ENCODE data around the gene ATP5PB. TPM values are rescaled to one million over a fixed set of nuclear protein-coding genes. Genes with fewer than 3 reads are reported as not detected.

Gene ATP5PB
- total RNA-seq, 6 experiments from 2014 or later, result 128 to 152 (median 148) TPM

GRCh38 chr1:111509997-111510375 is 60.7 kb downstream of the ATP5PB start:
- Histone ChIP-seq H3K4me1 (peaks cover 0 to 18% (median 14%) of the 10 kb centered on the region in 4 donors), H3K27ac (peak overlapping the region in 2 of 3 donors; percentile 5 to 75), H3K36me3 (no peaks in the 10 kb centered on the region), H3K9me3 (no peaks in the 10 kb centered on the region), H3K4me3 (no peak overlapping the region), H3K27me3 (no peaks in the 10 kb centered on the region)
- DNase-seq, result peak in 2 of 3 donors; percentile 33 to 69
- TF ChIP-seq, protein P1, sequence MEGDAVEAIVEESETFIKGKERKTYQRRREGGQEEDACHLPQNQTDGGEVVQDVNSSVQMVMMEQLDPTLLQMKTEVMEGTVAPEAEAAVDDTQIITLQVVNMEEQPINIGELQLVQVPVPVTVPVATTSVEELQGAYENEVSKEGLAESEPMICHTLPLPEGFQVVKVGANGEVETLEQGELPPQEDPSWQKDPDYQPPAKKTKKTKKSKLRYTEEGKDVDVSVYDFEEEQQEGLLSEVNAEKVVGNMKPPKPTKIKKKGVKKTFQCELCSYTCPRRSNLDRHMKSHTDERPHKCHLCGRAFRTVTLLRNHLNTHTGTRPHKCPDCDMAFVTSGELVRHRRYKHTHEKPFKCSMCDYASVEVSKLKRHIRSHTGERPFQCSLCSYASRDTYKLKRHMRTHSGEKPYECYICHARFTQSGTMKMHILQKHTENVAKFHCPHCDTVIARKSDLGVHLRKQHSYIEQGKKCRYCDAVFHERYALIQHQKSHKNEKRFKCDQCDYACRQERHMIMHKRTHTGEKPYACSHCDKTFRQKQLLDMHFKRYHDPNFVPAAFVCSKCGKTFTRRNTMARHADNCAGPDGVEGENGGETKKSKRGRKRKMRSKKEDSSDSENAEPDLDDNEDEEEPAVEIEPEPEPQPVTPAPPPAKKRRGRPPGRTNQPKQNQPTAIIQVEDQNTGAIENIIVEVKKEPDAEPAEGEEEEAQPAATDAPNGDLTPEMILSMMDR (IDR thresholded peaks at IDR 0.05), result no peak
- no peak for TF ChIP-seq POLR2A (IDR thresholded peaks at IDR 0.05)
- WGBS (ENCODE audit: insufficient coverage, low coverage, low lambda C conversion rate, missing lambda C conversion rate), result 13% methylated on average over 3 of the region's 3 CpGs
- ATAC-seq, result peak; percentile 5 to 17 (median 8)
- intact Hi-C loops (cut with DNase I), result loop anchor here (5.0 to 10.0 kb wide), 2 partner anchors 147 to 155 kb away; no protein-coding TSS in a partner anchor

- no peak for TF ChIP-seq POLR2A (IDR thresholded peaks at IDR 0.05)
- TF ChIP-seq, protein P1 (IDR thresholded peaks at IDR 0.05), result no peak
- 58% methylated on average over 3 of the region's 3 CpGs for WGBS (ENCODE audit: insufficient coverage, low coverage, low lambda C conversion rate, missing lambda C conversion rate)
- peaks cover 0 to 18% (median 14%) of the 10 kb centered on the region in 4 donors for H3K4me1 ChIP-seq
- H3K36me3 ChIP-seq, result no peaks in the 10 kb centered on the region
- no peak overlapping the region for H3K4me3 ChIP-seq
- H3K27me3 ChIP-seq, result no peaks in the 10 kb centered on the region
- H3K9me3 ChIP-seq, result no peaks in the 10 kb centered on the region
- intact Hi-C loops (cut with DNase I), result no loop called here
- no peak for DNase-seq
- no peak overlapping the region for H3K27ac ChIP-seq
- ATAC-seq, result no peak
Measured at GRCh38 chr1:111511370-111511769, 62.1 kb downstream of the ATP5PB start.

Small RNA genes within 50 kb of the gene (small RNA-seq; reads per million reads assigned to genes)
- gene RF00019 (0 reads per million in 2 experiments), gene RNU6-792P (0 reads per million in 2 experiments)

Other genes with a start within 250 kb of the ATP5PB start
- 10 to 100 TPM in 5 of 6 experiments, 1 to 10 TPM in 1; 9.6 to 18.6 (median 13.9) TPM for gene DENND2D, start 248.8 kb upstream of the ATP5PB start, total RNA-seq
- gene CHI3L2, start 221.8 kb upstream of the ATP5PB start, total RNA-seq, result under 1 TPM in 5 of 6 experiments, not detected in 1; 0.15 to 0.58 (median 0.26) TPM
- gene CHIA, start 158.6 kb upstream of the ATP5PB start, total RNA-seq, result not detected
- 1 to 10 TPM; 1.4 to 6.3 (median 4.1) TPM for gene OVGP1, start 21.7 kb upstream of the ATP5PB start, total RNA-seq
- 10 to 100 TPM; 11.4 to 27.3 (median 14.0) TPM for gene WDR77, start 208 bp upstream of the ATP5PB start, total RNA-seq
- 10 to 100 TPM in 2 of 6 experiments, 1 to 10 TPM in 4; 6.1 to 16.9 (median 9.3) TPM for gene C1orf162, start 24.5 kb downstream of the ATP5PB start, total RNA-seq
- 1 to 10 TPM; 2.7 to 6.3 (median 3.9) TPM for gene ADORA3, start 54.2 kb downstream of the ATP5PB start, total RNA-seq
- 1 to 10 TPM; 2.4 to 9.7 (median 5.8) TPM for gene TMIGD3, start 54.2 kb downstream of the ATP5PB start, total RNA-seq
- 10 to 100 TPM; 25.9 to 53.8 (median 33.3) TPM for gene RAP1A, start 170.3 kb downstream of the ATP5PB start, total RNA-seq

Data from right lobe of liver (tissue), 6 donors.